Posterior vena cava (tissue), 2 donors: ENCODE data around the gene CFAP161. TPM values are rescaled to one million over a fixed set of nuclear protein-coding genes. Genes with fewer than 3 reads are reported as not detected.

Experiments used
- DNase-seq: peaks from one replicate; pipeline ENCODE4 v3.0.0-alpha.2; 2020; ENCODE audit warnings: low spot score
- intact Hi-C, 2 donors: fragments of 100-400 bp; cut with DNase I; formaldehyde crosslinking; loops; one replicate each; pipeline versions ENCODE4 v1.14.1 to v1.14.2; 2022 to 2023
- total RNA-seq, 2 donors: library from RNA; stranded (reverse); fragmentation: NEBNext Ultra II Directional; extraction: Animal tissue kit (Norgen Biotek cat#: 25700); gene quantifications; one replicate each; pipeline ENCODE4 v1.2.1, GENCODE V29; 2021
- donor health status: DM: yes; HTN: yes; CAD: no.
- donor health status: DM: yes; HTN: yes; CAD: no.

CFAP161 gene
- total RNA-seq, 2 donors from 2014 or later = 0.52 TPM; not detected in 1

DNA sequence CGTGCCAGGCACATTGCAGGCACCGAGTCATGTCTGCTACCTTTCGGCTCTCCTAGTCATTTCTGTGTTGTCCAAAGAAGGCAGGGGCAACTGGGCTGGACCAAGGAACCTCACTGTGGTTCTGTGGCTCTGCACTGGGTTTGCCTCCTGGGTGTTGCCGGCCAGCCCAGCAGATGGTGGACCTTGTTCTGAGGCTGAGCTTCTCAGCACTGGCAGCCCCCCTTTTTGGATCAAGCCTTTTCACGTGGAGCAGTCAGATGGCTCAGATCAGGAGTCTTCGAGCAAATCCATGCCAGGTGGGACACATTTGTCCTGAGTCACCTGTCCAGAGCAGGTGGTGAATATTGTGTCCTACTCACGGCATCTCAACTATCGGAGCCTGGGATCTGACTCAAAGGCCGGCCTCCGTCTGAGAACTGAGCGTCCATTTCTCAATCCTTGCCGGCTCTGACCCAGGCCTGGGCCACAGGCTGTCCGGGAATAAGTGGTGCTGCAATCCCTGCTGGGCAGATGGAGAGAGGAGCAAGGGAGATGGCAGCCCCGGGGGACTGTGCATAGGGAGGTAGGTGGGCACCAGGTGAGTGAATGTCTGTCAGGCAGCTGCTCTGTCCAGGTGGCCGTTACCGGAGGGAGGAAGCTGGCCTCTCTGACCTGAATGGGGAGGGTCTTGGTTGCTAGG lies 62.6 kb downstream of the CFAP161 start, which contains the start of gene IL16:
Gene IL16, plus strand, starts transcription at position 304 of the 679 bp plus-strand sequence. CDS start 28,521 bp downstream, outside the sequence.
- no peak for DNase-seq
- intact Hi-C loops = no loop called here

DNA sequence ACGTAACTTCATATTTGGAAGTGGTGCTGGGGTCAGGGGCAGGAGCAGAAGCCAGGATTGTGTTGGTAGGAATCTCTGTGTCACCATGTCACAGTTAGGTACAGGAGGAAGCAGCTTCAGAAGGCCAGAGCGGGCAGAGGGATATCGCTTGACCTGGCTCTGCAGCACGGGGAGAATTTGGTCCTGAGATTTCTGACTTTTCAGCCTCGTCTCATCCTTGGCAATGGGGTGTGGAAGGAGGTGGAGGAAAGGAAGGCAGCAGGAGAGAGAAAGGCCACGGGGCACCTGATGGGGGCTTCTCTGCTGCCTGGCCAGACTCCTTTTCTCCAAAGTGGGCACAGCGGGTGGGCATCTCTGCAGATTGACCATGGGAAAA lies 63.2 kb downstream of the CFAP161 start:
- intact Hi-C loops = no loop called here
- DNase-seq = no peak

DNA sequence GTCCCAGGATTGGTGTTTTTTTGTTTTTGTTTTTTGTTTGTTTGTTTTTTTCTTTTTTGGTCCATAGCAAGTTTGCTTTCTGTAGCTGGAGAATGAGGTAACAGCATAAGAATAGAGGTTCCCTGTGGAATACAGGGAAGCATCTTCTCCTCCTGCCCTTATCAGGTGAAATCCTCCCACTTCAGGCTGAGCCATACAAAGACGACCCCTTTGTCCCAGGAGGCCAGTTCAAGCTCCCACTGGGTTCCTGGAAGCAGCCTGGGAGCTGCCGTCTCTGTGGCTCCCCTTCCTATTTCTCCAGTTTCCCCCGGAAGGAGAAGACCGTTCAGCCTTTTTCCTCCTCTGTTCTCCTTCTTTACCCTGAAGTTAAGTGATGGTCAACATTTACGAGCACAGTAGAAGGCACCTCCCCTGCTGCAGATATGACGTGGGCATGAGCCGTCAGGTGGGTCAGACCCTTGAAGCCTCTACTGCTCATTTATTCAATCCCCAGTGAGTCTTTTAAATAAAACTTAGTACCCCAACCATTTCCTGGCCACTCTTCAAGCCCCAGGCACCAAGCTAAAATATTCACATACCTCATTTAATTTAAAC lies 63.7 kb downstream of the CFAP161 start:
- DNase-seq = no peak
- intact Hi-C loops = no loop called here

Other genes with a start within 250 kb of the CFAP161 start
- gene MESD, start 144.5 kb upstream of the CFAP161 start, total RNA-seq = 10 to 100 TPM; 21.0 to 24.1 TPM
- gene TLNRD1, start 133.3 kb upstream of the CFAP161 start, total RNA-seq = 10 to 100 TPM; 17.6 to 24.2 TPM
- 10 to 100 TPM; 12.1 to 21.8 TPM for gene IL16, start 62.6 kb downstream of the CFAP161 start, total RNA-seq
- gene STARD5, start 189.9 kb downstream of the CFAP161 start, total RNA-seq = 1 to 10 TPM; 3.9 to 5.9 TPM
- not detected for gene TMC3, start 239.9 kb downstream of the CFAP161 start, total RNA-seq